OCI-LY7 (cell line): ENCODE results near the gene DCLK1.
A peak's percentile ranks its signal among the peaks of the same experiment; 100 is the strongest.

Source experiments
- CTCF ChIP-seq: fragments of 200-600 bp; sonication (generic); conservative IDR thresholded peaks from 2 replicates; pipeline ENCODE4 v1.5.1; 2014; ENCODE audit warnings: mild to moderate bottlenecking, antibody characterized with exemption, low read length, moderate library complexity, mixed read lengths
- EZH2phosphoT487 ChIP-seq: fragments of 200-600 bp; sonication (generic); IDR thresholded peaks from 2 replicates; pipeline ENCODE4 v1.6.1; 2018; ENCODE audit warnings: low read depth, borderline replicate concordance, mild to moderate bottlenecking, mixed run types, antibody characterized with exemption, low read length, moderate library complexity, mixed read lengths

- TF ChIP-seq CTCF: peak; percentile 89
- no peak for TF ChIP-seq EZH2phosphoT487
These were observed 410.3 kb downstream of the DCLK1 start for GRCh38 chr13:35720690-35721554.
